GM19099 (cell line): ENCODE data around the gene PIGW.

ENCODE experiments used
- POLR2A ChIP-seq: IDR thresholded peaks from 3 replicates; pipeline ENCODE4 v1.6.1; 2011; ENCODE audit warnings: low read depth; ENCODE audit not compliant: insufficient read length; ENCODE audit errors: extremely low read depth

PIGW gene

GRCh38 chr17:36501963-36502362, 32.8 kb upstream of the PIGW start:
- TF ChIP-seq POLR2A, result no peak

- no peak for TF ChIP-seq POLR2A
Measured at GRCh38 chr17:36503456-36504155, 31.2 kb upstream of the PIGW start.

GRCh38 chr17:36504156-36504545, 30.6 kb upstream of the PIGW start:
- TF ChIP-seq POLR2A, result no peak

DNA sequence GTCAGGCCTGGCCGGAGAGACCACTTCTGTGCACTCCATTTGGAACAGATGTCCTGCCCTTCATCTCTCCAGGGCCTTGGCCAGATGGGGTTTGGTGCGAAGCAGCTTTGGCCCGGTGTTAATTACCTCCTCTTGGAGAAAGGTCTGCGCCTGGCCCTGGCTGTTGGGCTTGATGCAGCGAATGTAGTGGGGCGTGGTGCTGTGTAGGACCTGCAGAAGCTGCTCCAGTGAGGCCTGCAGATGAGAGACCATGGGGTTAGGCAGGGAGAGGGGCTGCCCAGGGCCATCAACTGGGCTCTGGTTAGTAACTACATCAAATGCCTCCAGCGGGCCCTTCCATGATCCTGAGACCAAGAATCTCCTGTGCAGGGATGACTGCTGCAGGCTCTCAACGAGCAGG, 29.6 kb upstream of the PIGW start:
- no peak for TF ChIP-seq POLR2A

- no peak for TF ChIP-seq POLR2A
Measured at GRCh38 chr17:36506249-36506826, 28.4 kb upstream of the PIGW start.

DNA sequence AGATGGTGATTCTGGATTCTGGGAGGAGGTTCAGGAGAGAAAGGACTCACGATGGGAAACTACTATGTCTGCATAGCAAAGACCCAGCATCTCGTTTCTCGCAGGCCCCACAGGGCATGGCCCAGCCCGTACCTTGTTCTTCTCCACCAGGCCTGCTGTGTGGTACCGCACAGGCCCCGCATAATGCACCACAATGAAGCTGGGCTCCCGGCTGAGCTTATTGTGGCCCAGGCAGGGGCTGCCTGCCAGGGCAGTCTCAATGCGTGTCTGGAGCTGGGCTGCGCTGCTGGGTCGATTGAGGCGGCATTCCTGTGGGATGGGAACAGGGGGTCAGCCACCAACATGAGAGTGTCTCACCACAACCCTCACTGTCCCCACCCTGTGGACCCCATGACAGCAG, 28.0 kb upstream of the PIGW start:
- no peak for TF ChIP-seq POLR2A

GRCh38 chr17:36507266-36507665, 27.5 kb upstream of the PIGW start:
- no peak for TF ChIP-seq POLR2A

- no peak for TF ChIP-seq POLR2A
Measured at GRCh38 chr17:36509272-36509985, 25.4 kb upstream of the PIGW start.

- TF ChIP-seq POLR2A, result no peak
Measured at GRCh38 chr17:36510636-36511035, 24.2 kb upstream of the PIGW start.

DNA sequence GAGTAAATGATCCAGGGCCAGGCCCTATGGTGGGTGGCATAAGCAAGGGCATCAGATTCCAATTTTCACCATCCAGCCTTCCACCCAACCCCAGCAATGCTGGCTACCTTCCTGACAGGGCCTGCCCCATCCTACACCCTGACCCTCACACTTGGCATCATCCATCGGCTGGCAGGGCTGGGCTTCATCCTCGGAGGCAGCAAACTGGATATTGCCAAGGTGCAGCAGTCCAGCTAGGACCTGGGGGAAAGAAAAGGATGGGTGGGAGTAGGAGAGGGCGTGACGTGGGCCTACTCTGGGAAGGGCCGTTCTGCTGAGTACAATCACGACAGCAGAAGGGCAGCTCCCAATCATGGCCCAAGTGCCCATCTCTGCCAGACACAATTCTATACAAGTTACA, 23.6 kb upstream of the PIGW start:
- no peak for TF ChIP-seq POLR2A

- TF ChIP-seq POLR2A, result no peak
Measured at GRCh38 chr17:36512641-36513040, 22.1 kb upstream of the PIGW start.

DNA sequence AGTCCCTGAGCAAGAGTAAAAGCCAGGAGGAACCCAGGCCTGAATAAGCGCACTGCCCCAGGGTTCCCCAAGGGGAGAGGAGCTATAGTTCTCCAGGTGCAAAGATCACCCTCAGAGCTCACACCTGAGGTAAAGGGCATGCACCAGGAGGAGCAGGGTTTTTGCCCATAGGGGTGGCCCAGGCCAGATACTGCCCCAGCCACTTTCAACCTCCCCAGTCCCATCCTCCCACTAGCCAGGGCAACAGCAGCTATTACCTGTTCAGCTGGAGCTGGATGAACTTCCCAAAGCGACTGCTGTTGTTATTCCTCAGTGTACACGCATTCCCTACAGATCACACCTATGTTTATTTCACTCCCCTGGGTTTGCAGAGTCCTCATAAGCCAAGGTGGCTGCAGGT, 19.9 kb upstream of the PIGW start:
- no peak for TF ChIP-seq POLR2A

- TF ChIP-seq POLR2A, result no peak
Measured at GRCh38 chr17:36515837-36516236, 18.9 kb upstream of the PIGW start.

GRCh38 chr17:36523113-36523512, 11.7 kb upstream of the PIGW start:
- TF ChIP-seq POLR2A, result no peak

DNA sequence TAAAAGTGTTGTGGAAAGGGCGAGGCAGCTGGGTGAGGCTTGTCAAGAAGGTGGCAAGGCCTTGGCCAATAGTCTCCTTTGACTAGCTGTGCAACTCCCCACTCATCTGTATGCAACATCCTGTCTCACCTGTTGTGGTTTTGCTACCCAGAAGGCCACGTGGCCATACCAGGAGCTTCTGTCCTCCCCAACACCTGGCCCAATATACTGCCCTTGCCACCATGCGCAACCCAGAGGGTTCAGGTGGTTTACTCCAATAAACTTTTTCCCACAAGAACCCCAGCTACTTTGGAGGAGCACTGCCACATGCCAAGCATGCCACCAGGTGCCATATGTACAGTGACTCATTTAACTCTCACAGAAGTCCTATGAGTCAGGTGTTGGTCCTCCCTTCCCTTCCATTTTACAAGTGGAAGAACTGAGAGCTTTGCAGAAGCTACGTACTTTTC, 10.3 kb upstream of the PIGW start:
- TF ChIP-seq POLR2A, result no peak

DNA sequence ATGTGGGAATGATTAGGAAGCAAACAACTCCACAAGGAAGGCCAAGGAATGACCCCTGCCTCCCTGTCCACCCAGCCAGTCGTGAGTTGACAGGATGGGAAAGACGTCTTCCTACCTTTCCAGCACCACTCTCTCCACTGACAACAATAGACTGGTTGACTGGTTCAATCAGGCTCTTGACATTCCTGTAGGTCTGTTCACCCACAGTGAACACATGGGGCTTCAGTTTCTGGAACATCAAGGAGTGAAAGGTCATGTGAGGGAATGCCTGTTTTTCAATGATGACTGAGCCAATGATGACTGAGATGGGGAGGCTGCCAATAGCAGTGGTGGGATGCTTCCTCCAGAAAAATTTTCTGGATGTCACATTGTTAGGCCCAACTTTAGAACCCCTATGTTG, 9.7 kb upstream of the PIGW start:
- TF ChIP-seq POLR2A, result no peak
